GM21390 (cell line): Measurements from ENCODE around the gene AK2.
"Not testable (repeated sequence)": the region's sequence is repeated elsewhere in the genome, so short reads cannot be mapped to it uniquely, and the experiment has no call there.

Experiments
- ATAC-seq: cut with Tn5 transposase; IDR thresholded peaks from one replicate; pipeline ENCODE4 v1.9.1; 2021; ENCODE audit not compliant: unreplicated experiment

The AK2 gene

GRCh38 chr1:33002006-33002405 lies 34.7 kb downstream of the AK2 start:
- no peak for ATAC-seq

GRCh38 chr1:33001282-33001681 lies 35.4 kb downstream of the AK2 start:
- no peak for ATAC-seq

DNA sequence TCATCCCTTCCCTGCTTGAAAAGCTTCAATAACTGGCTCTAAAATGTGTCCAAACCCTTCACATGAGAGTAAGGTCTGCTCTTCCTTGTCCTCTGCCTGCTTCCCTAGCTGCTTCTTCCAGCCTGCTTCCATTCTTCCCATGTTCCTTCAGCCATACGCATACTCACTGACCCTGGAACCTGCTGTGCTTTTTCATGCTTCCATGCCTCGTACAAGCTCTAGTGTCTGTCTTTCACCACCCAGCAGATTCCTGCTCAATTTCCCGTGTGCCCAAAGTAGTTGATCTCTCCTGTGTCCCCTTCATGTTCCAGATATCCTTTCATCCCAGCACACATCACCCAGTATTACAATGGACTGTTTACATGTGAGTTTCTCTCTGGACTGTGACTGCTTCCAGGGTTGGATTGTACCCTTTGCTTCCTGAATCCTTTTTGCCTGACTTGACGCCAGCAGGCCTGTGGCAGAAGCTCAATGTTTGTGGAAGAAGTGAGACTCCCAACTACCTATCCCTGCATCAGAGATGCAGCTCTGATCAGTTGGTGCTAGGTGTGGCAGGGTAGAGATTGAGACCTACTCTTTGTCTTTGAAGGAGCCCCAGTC lies 36.2 kb downstream of the AK2 start:
- no peak for ATAC-seq

GRCh38 chr1:32998997-32999396 lies 37.7 kb downstream of the AK2 start:
- ATAC-seq: no peak

DNA sequence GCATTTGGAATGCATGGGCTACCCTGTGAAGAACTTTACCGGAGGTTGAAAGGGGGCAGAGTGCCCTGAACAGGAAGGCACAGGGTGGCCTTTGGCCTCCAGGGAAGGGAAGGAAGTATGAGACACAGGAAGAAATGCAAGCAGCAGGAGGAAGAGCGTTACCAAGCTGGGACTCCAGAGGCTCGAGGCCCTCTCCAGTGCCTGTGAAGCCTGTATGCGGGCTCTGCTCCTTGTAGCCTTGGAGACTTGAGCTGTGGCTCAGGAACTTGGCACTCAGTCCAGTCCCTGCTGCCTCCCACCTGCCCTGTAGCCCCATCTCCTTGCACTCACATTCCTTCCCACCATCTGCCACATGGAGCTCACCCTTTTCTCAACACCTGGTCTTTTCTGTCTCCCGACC lies 38.6 kb downstream of the AK2 start:
- ATAC-seq: no peak

DNA sequence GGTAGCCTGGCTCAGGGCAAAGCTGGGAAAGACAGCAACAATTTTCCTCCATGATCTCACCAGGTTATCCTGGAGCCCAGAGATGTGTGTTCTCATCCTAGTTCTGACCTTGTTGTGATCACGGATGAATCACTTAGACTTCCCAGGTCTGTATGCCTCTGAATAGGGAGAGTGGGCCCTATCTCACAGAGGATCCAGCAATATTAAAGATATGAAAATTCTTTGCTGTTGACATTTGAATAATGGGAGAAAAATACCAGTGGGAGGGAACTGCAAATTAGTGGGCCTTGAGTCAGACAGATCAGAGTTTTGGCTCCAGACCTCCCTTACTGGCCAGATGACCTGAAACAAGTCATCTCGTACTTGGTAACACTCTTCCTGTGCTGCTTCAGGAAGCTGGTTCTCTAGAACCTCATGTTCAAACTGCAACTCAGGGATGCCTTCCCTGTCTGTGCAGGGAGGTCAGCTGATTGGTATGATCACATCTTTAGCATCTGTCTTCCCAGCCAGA lies 39.2 kb downstream of the AK2 start:
- no peak for ATAC-seq

GRCh38 chr1:32993324-32993636 lies 43.4 kb downstream of the AK2 start:
- not testable (repeated sequence) for ATAC-seq

- ATAC-seq: peak; percentile 75
These were observed 44.0 kb downstream of the AK2 start for GRCh38 chr1:32992489-32993323.

GRCh38 chr1:32991819-32992488 lies 44.7 kb downstream of the AK2 start:
- ATAC-seq: peak; percentile 31

- no peak for ATAC-seq
These were observed 45.3 kb downstream of the AK2 start for GRCh38 chr1:32991386-32991785.

- ATAC-seq: no peak
These were observed 45.8 kb downstream of the AK2 start for GRCh38 chr1:32990887-32991286.

- no peak for ATAC-seq
These were observed 47.3 kb downstream of the AK2 start for GRCh38 chr1:32989160-32990050.

DNA sequence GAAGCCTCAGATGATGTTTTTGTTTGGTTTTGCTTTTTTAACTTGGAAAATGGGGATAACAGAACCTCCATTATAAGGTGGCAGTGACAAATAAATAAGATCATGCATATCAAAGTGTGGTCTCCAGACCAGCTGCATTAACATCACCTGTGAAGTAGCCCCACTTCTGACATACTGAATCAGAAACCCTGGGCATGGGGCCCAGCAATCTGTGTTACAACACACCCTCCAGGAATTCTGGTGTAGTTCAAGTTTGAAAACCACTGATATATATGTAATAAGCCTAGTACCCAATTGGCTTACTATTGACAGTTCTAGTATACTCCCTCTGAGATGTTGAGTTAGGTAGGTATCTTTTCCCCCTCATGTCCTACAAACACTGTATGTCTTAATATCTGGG lies 48.0 kb downstream of the AK2 start:
- no peak for ATAC-seq

- no peak for ATAC-seq
These were observed 51.5 kb downstream of the AK2 start for GRCh38 chr1:32985226-32985625.

DNA sequence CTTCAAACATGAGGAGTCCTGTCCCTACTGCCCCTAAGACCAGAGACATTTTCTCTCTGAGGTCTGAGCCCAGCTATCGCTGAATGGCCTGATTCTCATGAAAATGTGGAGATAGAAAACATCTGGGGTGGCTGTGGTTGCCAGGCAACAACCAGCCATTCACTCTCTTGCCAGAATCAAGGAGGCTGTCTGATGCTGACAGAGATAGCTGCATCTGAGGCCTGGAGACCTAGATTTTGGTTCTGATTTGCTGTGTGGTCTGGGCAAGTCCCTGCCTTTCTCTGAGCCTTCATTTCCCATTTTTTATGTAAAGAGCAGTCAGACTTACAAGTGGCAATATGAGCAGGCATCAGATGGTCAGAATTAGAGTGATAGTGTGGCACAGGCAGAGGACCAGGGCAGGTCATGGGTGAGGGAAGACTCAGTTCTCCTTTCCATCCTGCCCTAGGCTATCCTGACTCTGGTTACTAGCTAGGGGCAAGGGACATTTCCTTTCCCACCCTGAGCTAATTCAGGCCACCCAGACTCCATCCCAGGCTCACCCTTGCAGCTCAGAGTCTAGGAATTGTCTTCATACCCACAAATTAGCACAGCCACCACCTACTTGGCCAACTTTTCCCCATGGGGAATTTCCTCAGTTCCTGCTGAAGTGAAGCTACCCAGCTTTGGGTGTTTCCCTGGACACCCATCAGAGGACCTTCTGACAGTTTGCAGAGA lies 52.1 kb downstream of the AK2 start:
- ATAC-seq: no peak

GRCh38 chr1:32984090-32984454 lies 52.6 kb downstream of the AK2 start:
- ATAC-seq: no peak

- no peak for ATAC-seq
These were observed 53.7 kb downstream of the AK2 start for GRCh38 chr1:32983020-32983419.

DNA sequence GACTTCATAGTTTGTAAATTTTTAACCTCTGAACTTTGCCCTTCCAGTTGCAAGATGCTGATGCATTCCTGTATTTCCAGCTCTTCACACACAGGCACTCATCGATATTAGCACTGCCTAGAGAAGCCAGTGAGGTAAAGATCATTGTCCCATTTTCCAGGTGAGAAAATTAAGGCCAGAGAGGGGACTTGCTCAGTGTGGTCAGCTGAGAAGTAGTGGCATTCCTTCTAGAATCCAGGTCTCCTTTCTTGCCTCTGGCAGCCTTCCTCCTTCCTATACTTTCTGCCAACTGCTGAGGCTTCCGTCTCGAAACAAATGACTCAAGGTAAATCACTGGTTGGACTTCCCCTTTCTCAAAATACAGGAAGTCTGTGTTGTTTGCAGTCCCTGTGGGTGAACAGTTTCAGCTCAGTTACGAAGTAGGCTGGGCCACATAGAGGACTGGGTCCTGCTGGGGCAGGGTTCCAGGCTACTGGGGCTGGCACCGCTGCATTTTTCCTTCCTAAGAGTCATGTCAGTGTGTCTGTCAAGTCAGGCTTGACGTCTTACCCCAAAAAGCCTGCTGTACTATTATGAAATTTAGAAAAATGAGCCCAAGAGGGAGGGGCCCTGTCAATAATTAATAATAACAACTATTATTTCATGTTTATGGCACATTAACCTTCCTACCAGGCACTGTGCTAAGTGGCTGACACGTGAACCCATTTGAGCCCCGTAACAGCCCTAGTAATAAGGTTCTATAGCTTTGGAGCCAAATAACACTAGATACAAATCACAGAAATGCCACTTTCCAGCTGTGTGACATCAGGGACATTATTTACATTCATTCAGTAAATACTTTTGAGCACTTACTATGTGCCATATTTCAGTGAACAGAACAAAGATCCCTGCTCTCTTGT lies 55.4 kb downstream of the AK2 start:
- ATAC-seq: peak; percentile 90

DNA sequence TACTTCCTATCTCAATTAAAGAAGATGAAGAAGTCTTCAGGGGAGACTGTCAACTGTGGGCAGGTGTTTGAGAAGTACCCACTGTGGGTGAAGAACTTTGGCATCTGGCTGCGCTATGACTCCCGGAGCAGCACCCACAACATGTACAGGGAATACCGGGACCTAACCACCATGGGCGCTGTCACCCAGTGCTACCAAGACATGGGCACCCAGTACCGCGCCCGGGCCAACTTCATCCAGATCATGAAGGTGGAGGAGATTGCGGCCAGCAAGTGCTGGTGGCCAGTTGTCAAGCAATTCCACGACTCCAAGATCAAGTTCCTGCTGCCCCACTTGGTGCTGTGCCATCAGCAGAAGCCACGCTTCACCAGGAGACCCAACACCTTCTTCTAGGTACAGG lies 56.6 kb downstream of the AK2 start:
- ATAC-seq: no peak

- ATAC-seq: no peak
These were observed 57.8 kb downstream of the AK2 start for GRCh38 chr1:32978854-32979253.
